Neural cell (in vitro differentiated cells): ENCODE measurements around the gene ROBO1. TPM values are rescaled to one million over a fixed set of nuclear protein-coding genes. Genes with fewer than 3 reads are reported as not detected.

Experiments used
- H2AFZ ChIP-seq: fragments of 200-600, 300-800 bp; sonication (generic), shearing (Covaris generic); 2 replicates; pipeline ENCODE4 v1.6.0; 2014; ENCODE audit warnings: low read depth, mild to moderate bottlenecking, antibody characterized with exemption, low read length, moderate library complexity
- H3F3A ChIP-seq: fragments of 200-600 bp; shearing (Covaris generic); 2 replicates; pipeline ENCODE4 v1.6.1; 2016; ENCODE audit warnings: mild to moderate bottlenecking, moderate library complexity, mixed read lengths, antibody characterized with exemption, low read length; ENCODE audit not compliant: insufficient read depth, poor library complexity, severe bottlenecking
- H3K27ac ChIP-seq: fragments of 200-600, 300-800 bp; sonication (generic), shearing (Covaris generic); 2 replicates; pipeline ENCODE4 v1.5.1; 2014; ENCODE audit warnings: mild to moderate bottlenecking, low read length, moderate library complexity
- H3K27me3 ChIP-seq: fragments of 300-800, 200-600 bp; sonication (generic), shearing (Covaris generic); 2 replicates; pipeline ENCODE4 v1.6.0; 2014; ENCODE audit warnings: mild to moderate bottlenecking, low read depth, low read length, moderate library complexity; ENCODE audit not compliant: insufficient read depth
- H3K36me3 ChIP-seq: fragments of 300-800, 200-600 bp; sonication (generic), shearing (Covaris generic); 2 replicates; pipeline ENCODE4 v1.5.1; 2014; ENCODE audit warnings: mild to moderate bottlenecking, antibody characterized with exemption, low read length, moderate library complexity; ENCODE audit not compliant: insufficient read depth
- H3K4me2 ChIP-seq: fragments of 300-800, 200-600 bp; sonication (generic), shearing (Covaris generic); 2 replicates; pipeline ENCODE4 v1.6.0; 2014; ENCODE audit warnings: mild to moderate bottlenecking, low read length
- H3K4me3 ChIP-seq: fragments of 300-800, 200-600 bp; sonication (generic), shearing (Covaris generic); 2 replicates; pipeline ENCODE4 v1.5.1; 2014; ENCODE audit warnings: mild to moderate bottlenecking, low read length, moderate library complexity
- H3K79me2 ChIP-seq: fragments of 200-600 bp; shearing (Covaris generic); replicated peaks from 2 replicates; pipeline ENCODE4 v1.6.0; 2014; ENCODE audit warnings: mild to moderate bottlenecking, low read length, moderate library complexity; ENCODE audit not compliant: insufficient read depth
- H3K9ac ChIP-seq: fragments of 300-800, 200-600 bp; sonication (generic), shearing (Covaris generic); 2 replicates; pipeline ENCODE4 v1.6.1; 2016; ENCODE audit warnings: mild to moderate bottlenecking, low read length, mixed read lengths
- H3K9me2 ChIP-seq: fragments of 200-600 bp; shearing (Covaris generic); 2 replicates; pipeline ENCODE4 v1.6.1; 2016; ENCODE audit warnings: mild to moderate bottlenecking, low read length, mixed read lengths; ENCODE audit not compliant: insufficient read depth
- H3K9me3 ChIP-seq: fragments of 200-600, 300-800 bp; sonication (generic), shearing (Covaris generic); 2 replicates; pipeline ENCODE4 v1.6.1; 2016; ENCODE audit warnings: mild to moderate bottlenecking, mixed run types, low read length, moderate library complexity, mixed read lengths
- H4K20me1 ChIP-seq: fragments of 200-600 bp; shearing (Covaris generic); 2 replicates; pipeline ENCODE4 v1.6.1; 2016; ENCODE audit warnings: mild to moderate bottlenecking, mixed run types; ENCODE audit not compliant: insufficient read depth
- EP300 ChIP-seq: fragments of 450-650 bp; conservative IDR thresholded peaks from 2 replicates; pipeline ENCODE4 v1.6.1; 2014; ENCODE audit warnings: antibody characterized with exemption, mild to moderate bottlenecking, moderate library complexity; ENCODE audit not compliant: poor library complexity, severe bottlenecking
- EZH2 ChIP-seq: fragments of 200-600, 300-800 bp; shearing (Covaris generic), sonication (generic); IDR thresholded peaks from 2 replicates; pipeline ENCODE4 v1.6.1; 2014; ENCODE audit warnings: antibody characterized with exemption, low read length, borderline replicate concordance, mild to moderate bottlenecking; ENCODE audit not compliant: insufficient read depth, poor library complexity, severe bottlenecking
- MXI1 ChIP-seq: fragments of 450-650 bp; conservative IDR thresholded peaks from 2 replicates; pipeline ENCODE4 v1.6.1; 2014; ENCODE audit warnings: antibody characterized with exemption, mild to moderate bottlenecking; ENCODE audit not compliant: poor library complexity, severe bottlenecking
- POLR2AphosphoS5 ChIP-seq: IDR thresholded peaks from 2 replicates; pipeline ENCODE4 v1.6.1; 2012
- RAD21 ChIP-seq: fragments of 450-650 bp; conservative IDR thresholded peaks from 2 replicates; pipeline ENCODE4 v1.6.1; 2014; ENCODE audit warnings: antibody characterized with exemption, mild to moderate bottlenecking, moderate library complexity
- REST ChIP-seq: IDR thresholded peaks from 2 replicates; pipeline ENCODE4 v1.6.1; 2012; ENCODE audit warnings: borderline replicate concordance
- SMC3 ChIP-seq: fragments of 450-650 bp; conservative IDR thresholded peaks from 2 replicates; pipeline ENCODE4 v1.6.1; 2014; ENCODE audit warnings: antibody characterized with exemption, mild to moderate bottlenecking, moderate library complexity; ENCODE audit not compliant: poor library complexity
- TAF1 ChIP-seq: IDR thresholded peaks from 2 replicates; pipeline ENCODE4 v1.6.1; 2012; ENCODE audit warnings: low read depth
- polyA plus RNA-seq: library from polyadenylated mRNA; depleted of rRNA; stranded (reverse); fragments of >200 nt; gene quantifications from 2 replicates; pipeline ENCODE4 v1.2.3, GENCODE V29; 2014
- TF ChIP-seq, protein P1 (sequence below): fragments of 450-650 bp; IDR thresholded peaks from 2 replicates; pipeline ENCODE4 v1.5.1; 2014; ENCODE audit warnings: antibody characterized with exemption, mild to moderate bottlenecking, moderate library complexity; ENCODE audit not compliant: poor library complexity, severe bottlenecking

Gene ROBO1
- polyA plus RNA-seq, 1 donor from 2014 or later, result 183 TPM

DNA sequence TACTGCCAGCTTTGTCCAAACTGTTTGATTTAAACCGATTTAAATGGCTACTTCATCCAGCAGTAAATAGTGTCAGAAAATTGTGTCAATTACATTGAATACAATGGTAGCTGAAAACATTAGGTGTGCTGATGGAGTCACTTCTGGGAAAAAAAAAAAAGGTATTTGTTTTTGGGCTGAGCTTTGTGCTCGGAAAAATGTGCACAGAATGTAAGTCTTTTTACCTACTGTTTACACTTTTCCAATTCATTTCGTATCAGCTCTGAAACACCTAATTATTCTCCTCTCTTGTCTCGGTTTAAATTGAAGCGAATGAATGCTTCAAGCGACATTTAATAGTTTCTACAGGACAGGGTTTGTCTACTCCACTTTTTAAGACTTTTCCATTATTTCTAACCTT is 1078.4 kb downstream of the ROBO1 start:
- Histone ChIP-seq H3K9me3 (no peaks in the 10 kb centered on the region), H3K9me2 (no peaks in the 10 kb centered on the region), H3K4me2 (no peak overlapping the region), H3K36me3 (peaks cover 10% of the 10 kb centered on the region), H3F3A (peaks cover 3% of the 10 kb centered on the region), H3K27ac (no peak overlapping the region), H3K9ac (no peak overlapping the region), H3K79me2 (no peaks in the 10 kb centered on the region), H4K20me1 (no peaks in the 10 kb centered on the region), H3K27me3 (no peaks in the 10 kb centered on the region), H2AFZ (no peak overlapping the region), H3K4me3 (no peak overlapping the region)
- TF ChIP-seq EP300, result no peak
- TF ChIP-seq, protein P1, sequence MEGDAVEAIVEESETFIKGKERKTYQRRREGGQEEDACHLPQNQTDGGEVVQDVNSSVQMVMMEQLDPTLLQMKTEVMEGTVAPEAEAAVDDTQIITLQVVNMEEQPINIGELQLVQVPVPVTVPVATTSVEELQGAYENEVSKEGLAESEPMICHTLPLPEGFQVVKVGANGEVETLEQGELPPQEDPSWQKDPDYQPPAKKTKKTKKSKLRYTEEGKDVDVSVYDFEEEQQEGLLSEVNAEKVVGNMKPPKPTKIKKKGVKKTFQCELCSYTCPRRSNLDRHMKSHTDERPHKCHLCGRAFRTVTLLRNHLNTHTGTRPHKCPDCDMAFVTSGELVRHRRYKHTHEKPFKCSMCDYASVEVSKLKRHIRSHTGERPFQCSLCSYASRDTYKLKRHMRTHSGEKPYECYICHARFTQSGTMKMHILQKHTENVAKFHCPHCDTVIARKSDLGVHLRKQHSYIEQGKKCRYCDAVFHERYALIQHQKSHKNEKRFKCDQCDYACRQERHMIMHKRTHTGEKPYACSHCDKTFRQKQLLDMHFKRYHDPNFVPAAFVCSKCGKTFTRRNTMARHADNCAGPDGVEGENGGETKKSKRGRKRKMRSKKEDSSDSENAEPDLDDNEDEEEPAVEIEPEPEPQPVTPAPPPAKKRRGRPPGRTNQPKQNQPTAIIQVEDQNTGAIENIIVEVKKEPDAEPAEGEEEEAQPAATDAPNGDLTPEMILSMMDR, result no peak
- TF ChIP-seq REST, result no peak
- no peak for TF ChIP-seq EZH2
- no peak for TF ChIP-seq TAF1
- TF ChIP-seq POLR2AphosphoS5, result no peak
- no peak for TF ChIP-seq SMC3
- TF ChIP-seq MXI1, result no peak
- TF ChIP-seq RAD21, result no peak

- Histone ChIP-seq H3K9ac (no peak overlapping the region), H4K20me1 (no peaks in the 10 kb centered on the region), H3K9me2 (no peaks in the 10 kb centered on the region), H3F3A (peaks cover 3% of the 10 kb centered on the region), H3K4me2 (no peak overlapping the region), H3K79me2 (no peaks in the 10 kb centered on the region), H3K4me3 (no peak overlapping the region), H3K36me3 (peaks cover 13% of the 10 kb centered on the region), H3K9me3 (no peaks in the 10 kb centered on the region), H3K27ac (no peak overlapping the region), H3K27me3 (no peaks in the 10 kb centered on the region), H2AFZ (no peak overlapping the region)
- TF ChIP-seq EZH2 (no peak), REST (no peak), RAD21 (no peak), SMC3 (no peak), MXI1 (no peak), POLR2AphosphoS5 (no peak), EP300 (no peak), TAF1 (no peak)
- TF ChIP-seq, protein P1, result no peak
Observed at GRCh38 chr3:78687520-78687919, 1080.3 kb downstream of the ROBO1 start.
